Tibial nerve (tissue), 4 donors: Measurements from ENCODE around the gene DDAH2. TPM values are rescaled to one million over a fixed set of nuclear protein-coding genes. Genes with fewer than 3 reads are reported as not detected.
A peak's percentile ranks its signal among the peaks of the same experiment; 100 is the strongest.

Source experiments
- DNase-seq, 2 donors: peaks; one replicate each; pipeline ENCODE4 v3.0.0-alpha.2; 2019; ENCODE audit warnings: low spot score in 2 of 2
- H3K27ac ChIP-seq, 4 donors: fragments of 200-600 bp; sonication (generic) in 3 of 4; one replicate each; pipeline ENCODE4 v1.5.1; 2017 to 2019; ENCODE audit warnings: mild to moderate bottlenecking in 1 of 4
- H3K27me3 ChIP-seq, 2 donors: fragments of 200-600 bp; sonication (generic) in 1 of 2; one replicate each; pipeline versions ENCODE4 v1.5.1 to v1.6.0; 2017 to 2019
- H3K36me3 ChIP-seq, 3 donors: fragments of 200-600 bp; sonication (generic); one replicate each; pipeline ENCODE4 v1.5.1; 2018 to 2019
- H3K4me1 ChIP-seq, 4 donors: fragments of 200-600 bp; sonication (generic) in 3 of 4; one replicate each; pipeline ENCODE4 v1.5.1; 2017 to 2019
- H3K4me3 ChIP-seq, 4 donors: fragments of 200-600 bp; sonication (generic) in 3 of 4; one replicate each; pipeline ENCODE4 v1.5.1; 2017 to 2019; ENCODE audit warnings: mild to moderate bottlenecking in 1 of 4, moderate library complexity in 1 of 4
- H3K9me3 ChIP-seq, 4 donors: fragments of 200-600 bp; sonication (generic) in 3 of 4; one replicate each; pipeline ENCODE4 v1.5.1; 2017 to 2019
- EP300 ChIP-seq, 2 donors: sonication (generic); formaldehyde crosslinking; IDR thresholded peaks; one replicate each; pipeline ENCODE4 v1.6.1; 2017; ENCODE audit warnings: antibody characterized with exemption in 2 of 2, mild to moderate bottlenecking in 1 of 2
- POLR2A ChIP-seq, 2 donors: fragments of 450-650 bp; IDR thresholded peaks; one replicate each; pipeline ENCODE4 v1.6.1; 2017; ENCODE audit warnings: antibody characterized with exemption in 2 of 2, mild to moderate bottlenecking in 2 of 2, moderate library complexity in 2 of 2
- WGBS, 2 donors: methylation state at CpG; one replicate each; pipeline ENCODE4 v1.1.5; 2018; 5-methylcytosine and 5-hydroxymethylcytosine counted together
- total RNA-seq, 4 donors: library from RNA; depleted of rRNA; stranded (reverse); fragments of >200 nt; gene quantifications; one replicate each; pipeline ENCODE4 v1.1.0, GENCODE V29; 2016
- TF ChIP-seq, protein P1 (sequence below), 5 experiments: fragments of 200-600 bp in 3 of 5; fragments of 450-650 bp in 2 of 5; sonication (generic) in 3 of 5; IDR thresholded peaks; one replicate each; pipeline ENCODE4 v1.5.1; 2016 to 2019; ENCODE audit warnings: antibody characterized with exemption in 5 of 5, mild to moderate bottlenecking in 3 of 5, moderate library complexity in 2 of 5

DDAH2 gene
- total RNA-seq, 4 donors from 2014 or later = 134 to 193 (median 166) TPM

- peak overlapping the region in 2 of 4 donors; percentile 5 to 32 for H3K27ac ChIP-seq
- DNase-seq = no peak
- peaks cover 0 to 39% (median 19%) of the 10 kb centered on the region in 3 donors for H3K36me3 ChIP-seq
- H3K4me1 ChIP-seq = peaks cover 0 to 10% (median 9%) of the 10 kb centered on the region in 4 donors
- no peak overlapping the region for H3K4me3 ChIP-seq
- 46 to 52% methylated on average over 10 to 14 of the region's 14 CpGs for WGBS, 2 donors
- no peaks in the 10 kb centered on the region for H3K27me3 ChIP-seq
- H3K9me3 ChIP-seq = no peaks in the 10 kb centered on the region
- no peak for TF ChIP-seq EP300 (IDR thresholded peaks at IDR 0.05)
These were observed 47.4 kb upstream of the DDAH2 start for GRCh38 chr6:31776485-31776988.

GRCh38 chr6:31775633-31776484, 46.8 kb upstream of the DDAH2 start:
- no peak for TF ChIP-seq EP300 (IDR thresholded peaks at IDR 0.05)
- no peak for TF ChIP-seq POLR2A (IDR thresholded peaks at IDR 0.05)
- TF ChIP-seq, protein P1, sequence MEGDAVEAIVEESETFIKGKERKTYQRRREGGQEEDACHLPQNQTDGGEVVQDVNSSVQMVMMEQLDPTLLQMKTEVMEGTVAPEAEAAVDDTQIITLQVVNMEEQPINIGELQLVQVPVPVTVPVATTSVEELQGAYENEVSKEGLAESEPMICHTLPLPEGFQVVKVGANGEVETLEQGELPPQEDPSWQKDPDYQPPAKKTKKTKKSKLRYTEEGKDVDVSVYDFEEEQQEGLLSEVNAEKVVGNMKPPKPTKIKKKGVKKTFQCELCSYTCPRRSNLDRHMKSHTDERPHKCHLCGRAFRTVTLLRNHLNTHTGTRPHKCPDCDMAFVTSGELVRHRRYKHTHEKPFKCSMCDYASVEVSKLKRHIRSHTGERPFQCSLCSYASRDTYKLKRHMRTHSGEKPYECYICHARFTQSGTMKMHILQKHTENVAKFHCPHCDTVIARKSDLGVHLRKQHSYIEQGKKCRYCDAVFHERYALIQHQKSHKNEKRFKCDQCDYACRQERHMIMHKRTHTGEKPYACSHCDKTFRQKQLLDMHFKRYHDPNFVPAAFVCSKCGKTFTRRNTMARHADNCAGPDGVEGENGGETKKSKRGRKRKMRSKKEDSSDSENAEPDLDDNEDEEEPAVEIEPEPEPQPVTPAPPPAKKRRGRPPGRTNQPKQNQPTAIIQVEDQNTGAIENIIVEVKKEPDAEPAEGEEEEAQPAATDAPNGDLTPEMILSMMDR (IDR thresholded peaks at IDR 0.05) = no peak
- no peaks in the 10 kb centered on the region for H3K27me3 ChIP-seq
- H3K4me3 ChIP-seq = no peak overlapping the region
- H3K27ac ChIP-seq = peak overlapping the region in 1 of 4 donors; percentile 32
- H3K36me3 ChIP-seq = peaks cover 0 to 32% (median 15%) of the 10 kb centered on the region in 3 donors
- H3K4me1 ChIP-seq = peaks cover 0 to 10% (median 9%) of the 10 kb centered on the region in 4 donors
- no peaks in the 10 kb centered on the region for H3K9me3 ChIP-seq
- 86 to 91% methylated on average over 25 to 31 of the region's 32 CpGs for WGBS, 2 donors
- no peak for DNase-seq

GRCh38 chr6:31775184-31775583, 46.1 kb upstream of the DDAH2 start:
- Histone ChIP-seq H3K9me3 (no peaks in the 10 kb centered on the region), H3K36me3 (peaks cover 0 to 26% (median 14%) of the 10 kb centered on the region in 3 donors), H3K27me3 (no peaks in the 10 kb centered on the region), H3K4me1 (peaks cover 0 to 10% (median 9%) of the 10 kb centered on the region in 4 donors), H3K27ac (no peak overlapping the region), H3K4me3 (no peak overlapping the region)
- TF ChIP-seq EP300 (IDR thresholded peaks at IDR 0.05) (no peak), POLR2A (IDR thresholded peaks at IDR 0.05) (no peak)
- TF ChIP-seq, protein P1 (IDR thresholded peaks at IDR 0.05) = no peak
- 81 to 92% methylated on average over 4 of the region's 4 CpGs for WGBS, 2 donors
- DNase-seq = no peak

GRCh38 chr6:31771992-31772358, 42.9 kb upstream of the DDAH2 start:
- no peaks in the 10 kb centered on the region for H3K36me3 ChIP-seq
- TF ChIP-seq EP300 (IDR thresholded peaks at IDR 0.05) = no peak
- TF ChIP-seq POLR2A (IDR thresholded peaks at IDR 0.05) = no peak
- TF ChIP-seq, protein P1 (IDR thresholded peaks at IDR 0.05) = no peak
- H3K4me3 ChIP-seq = no peak overlapping the region
- no peaks in the 10 kb centered on the region for H3K27me3 ChIP-seq
- DNase-seq = no peak
- H3K9me3 ChIP-seq = no peaks in the 10 kb centered on the region
- 63 to 64% methylated on average over 4 of the region's 4 CpGs for WGBS, 2 donors
- H3K4me1 ChIP-seq = peaks cover 0 to 4% (median 4%) of the 10 kb centered on the region in 4 donors
- no peak overlapping the region for H3K27ac ChIP-seq

- no peak for DNase-seq
- Histone ChIP-seq H3K4me1 (peaks cover 0 to 9% (median 0%) of the 10 kb centered on the region in 4 donors), H3K27me3 (no peaks in the 10 kb centered on the region), H3K9me3 (no peaks in the 10 kb centered on the region), H3K4me3 (no peak overlapping the region), H3K36me3 (no peaks in the 10 kb centered on the region), H3K27ac (no peak overlapping the region)
- TF ChIP-seq POLR2A (IDR thresholded peaks at IDR 0.05) (no peak), EP300 (IDR thresholded peaks at IDR 0.05) (no peak)
- TF ChIP-seq, protein P1 (IDR thresholded peaks at IDR 0.05) = no peak
- 90 to 91% methylated on average over 2 of the region's 2 CpGs for WGBS, 2 donors
These were observed 41.8 kb upstream of the DDAH2 start for GRCh38 chr6:31770860-31771259.
